Measurements from ENCODE around the gene KHDC3L.

- TF ChIP-seq POLR2AphosphoS5 (IDR thresholded peaks at IDR 0.05; ENCODE audit: low read length) (no peak), MXI1 (IDR thresholded peaks at IDR 0.05; ENCODE audit: low read depth, low read length) (no peak), CTCF (IDR thresholded peaks at IDR 0.05 in 2 of 3, conservative IDR thresholded peaks at IDR 0.05 in 1 of 3; ENCODE audit: control insufficient read depth in 2 of 3, extremely low read depth in 1 of 3, insufficient read depth in 1 of 3, low read depth in 3 of 3, low read length in 3 of 3) (no peak), POLR2AphosphoS2 (IDR thresholded peaks at IDR 0.05; ENCODE audit: low read depth, low read length) (no peak), ESRRA (IDR thresholded peaks at IDR 0.05; ENCODE audit: low read length) (no peak), TBL1XR1 (IDR thresholded peaks at IDR 0.05; ENCODE audit: low read depth, low read length) (no peak), PAX8 (IDR thresholded peaks at IDR 0.05) (no peak), EZH2 (IDR thresholded peaks at IDR 0.05; ENCODE audit: borderline replicate concordance, control insufficient read depth, low read depth, low read length) (no peak), SP1 (IDR thresholded peaks at IDR 0.05; ENCODE audit: low read depth, low read length) (no peak), MAX (IDR thresholded peaks at IDR 0.05; ENCODE audit: low read depth, low read length) (no peak), RELB (IDR thresholded peaks at IDR 0.05; ENCODE audit: low read depth) (no peak), FOXK2 (IDR thresholded peaks at IDR 0.05) (no peak), JUND (IDR thresholded peaks at IDR 0.05; ENCODE audit: low read depth, low read length) (no peak), PML (IDR thresholded peaks at IDR 0.05; ENCODE audit: low read length) (no peak)
These were observed at the start of gene KHDC3L for GRCh38 chr6:73362358-73362757.

All from GM12878 (cell line).